Fibroblast of lung (primary cell): ENCODE data around the gene ARHGEF4. TPM values are rescaled to one million over a fixed set of nuclear protein-coding genes. Genes with fewer than 3 reads are reported as not detected.

Source experiments
- DNase-seq, 2 donors: peaks; one replicate each; pipeline versions ENCODE4 v3.0.0 to v3.0.0-alpha.2; 2010; ENCODE audit warnings: low read depth in 2 of 2
- H2AFZ ChIP-seq: 2 replicates; pipeline ENCODE4 v1.5.1; 2012; ENCODE audit warnings: low read length, control low read depth, inconsistent platforms
- H3K27ac ChIP-seq: 2 replicates; pipeline ENCODE4 v1.5.1; 2011; ENCODE audit warnings: low read length, control low read depth; ENCODE audit not compliant: insufficient read depth
- H3K27me3 ChIP-seq: 2 replicates; pipeline ENCODE4 v1.5.1; 2011; ENCODE audit warnings: mild to moderate bottlenecking, low read length; ENCODE audit not compliant: control insufficient read depth, insufficient read depth
- H3K36me3 ChIP-seq: 2 replicates; pipeline ENCODE4 v1.5.1; 2011; ENCODE audit warnings: low read length; ENCODE audit not compliant: control insufficient read depth, insufficient read depth
- H3K4me1 ChIP-seq: 2 replicates; pipeline ENCODE4 v1.5.1; 2011; ENCODE audit warnings: low read length; ENCODE audit not compliant: control insufficient read depth, insufficient read depth; ENCODE audit errors: extremely low read depth
- H3K4me2 ChIP-seq: 2 replicates; pipeline ENCODE4 v1.5.1; 2011; ENCODE audit warnings: low read length, control low read depth; ENCODE audit not compliant: insufficient read depth; ENCODE audit errors: extremely low read depth
- H3K4me3 ChIP-seq, 4 experiments: fragments of 200-600 bp in 1 of 4; sonication (generic) in 1 of 4; replicated peaks in 1 of 4; 2 replicates each; pipeline ENCODE4 v1.5.1; 2011 to 2016; ENCODE audit warnings: low read length in 4 of 4, low read depth in 3 of 4, mild to moderate bottlenecking in 3 of 4, control low read depth in 2 of 4, inconsistent platforms in 1 of 4, mixed read lengths in 1 of 4; ENCODE audit not compliant: insufficient read depth in 1 of 4; ENCODE audit errors: control extremely low read depth in 1 of 4
- H3K79me2 ChIP-seq: 2 replicates; pipeline ENCODE4 v1.5.1; 2012; ENCODE audit warnings: mild to moderate bottlenecking, low read length, inconsistent platforms; ENCODE audit not compliant: control insufficient read depth, insufficient read depth
- H3K9ac ChIP-seq: 2 replicates; pipeline ENCODE4 v1.5.1; 2011; ENCODE audit warnings: mild to moderate bottlenecking, low read length, control low read depth; ENCODE audit not compliant: insufficient read depth
- H3K9me3 ChIP-seq: 2 replicates; pipeline ENCODE4 v1.5.1; 2012; ENCODE audit warnings: low read depth, low read length; ENCODE audit not compliant: control insufficient read depth, insufficient read depth
- H4K20me1 ChIP-seq: 2 replicates; pipeline ENCODE4 v1.5.1; 2011; ENCODE audit warnings: low read length; ENCODE audit not compliant: control insufficient read depth, insufficient read depth; ENCODE audit errors: extremely low read depth
- CTCF ChIP-seq, 2 donors: IDR thresholded peaks in 1 of 2; conservative IDR thresholded peaks in 1 of 2; 1 replicate in 1 of 2; 2 replicates in 1 of 2; pipeline ENCODE4 v1.5.1; 2011 to 2012; ENCODE audit warnings: low read length in 2 of 2, control low read depth in 1 of 2, inconsistent platforms in 1 of 2, low read depth in 1 of 2, mild to moderate bottlenecking in 1 of 2
- EZH2 ChIP-seq: IDR thresholded peaks from 2 replicates; pipeline ENCODE4 v1.5.1; 2012; ENCODE audit warnings: low read length, control low read depth, mild to moderate bottlenecking; ENCODE audit errors: missing control alignments
- polyA plus RNA-seq, 2 donors: library from polyadenylated mRNA; depleted of rRNA in 1 of 2; stranded (reverse) in 1 of 2; unstranded in 1 of 2; fragments of >200 nt; gene quantifications; 2 replicates each; pipeline ENCODE4 v1.2.1, GENCODE V29; 2011 to 2012; ENCODE audit warnings: missing spikeins in 1 of 2
- total RNA-seq: library from RNA; depleted of rRNA; stranded (reverse); fragments of >200 nt; gene quantifications from 2 replicates; pipeline ENCODE4 v1.2.1, GENCODE V29; 2014

ARHGEF4 gene
- total and polyA plus RNA-seq, 2 donors (not counting 1 experiment from before 2014, with no cell fraction given): 0.05 to 0.83 TPM

GRCh38 chr2:131043199-131044074, 206.7 kb downstream of the ARHGEF4 start:
- H3K4me1 ChIP-seq: no peaks in the 10 kb centered on the region

GRCh38 chr2:131044075-131044756, 207.5 kb downstream of the ARHGEF4 start:
- no peak overlapping the region for H3K4me3 ChIP-seq
- H3K79me2 ChIP-seq: no peaks in the 10 kb centered on the region
- H3K4me1 ChIP-seq: no peaks in the 10 kb centered on the region
- H3K9me3 ChIP-seq: no peaks in the 10 kb centered on the region
- no peak overlapping the region for H3K4me2 ChIP-seq
- no peak overlapping the region for H3K9ac ChIP-seq
- H3K36me3 ChIP-seq: peaks cover 9% of the 10 kb centered on the region
- H2AFZ ChIP-seq: no peak overlapping the region
- no peak for DNase-seq
- H3K27ac ChIP-seq: no peak overlapping the region
- TF ChIP-seq CTCF (conservative IDR thresholded peaks at IDR 0.05 in 1 of 2, IDR thresholded peaks at IDR 0.05 in 1 of 2; ENCODE audit: low read depth in 1 of 2, low read length in 2 of 2) (no peak), EZH2 (no peak)
- H3K27me3 ChIP-seq: no peaks in the 10 kb centered on the region
- no peaks in the 10 kb centered on the region for H4K20me1 ChIP-seq

More at GRCh38 chr2:131043199-131044074, 206.7 kb downstream of the ARHGEF4 start:
- H3K4me3 ChIP-seq: no peak overlapping the region
- H3K79me2 ChIP-seq: no peaks in the 10 kb centered on the region
- no peak overlapping the region for H3K9ac ChIP-seq
- H4K20me1 ChIP-seq: no peaks in the 10 kb centered on the region
- H3K36me3 ChIP-seq: peaks cover 3% of the 10 kb centered on the region
- no peak overlapping the region for H2AFZ ChIP-seq
- H3K4me2 ChIP-seq: no peak overlapping the region
- no peaks in the 10 kb centered on the region for H3K27me3 ChIP-seq
- TF ChIP-seq CTCF (conservative IDR thresholded peaks at IDR 0.05 in 1 of 2, IDR thresholded peaks at IDR 0.05 in 1 of 2; ENCODE audit: low read depth in 1 of 2, low read length in 2 of 2) (no peak), EZH2 (no peak)
- no peak overlapping the region for H3K27ac ChIP-seq
- no peaks in the 10 kb centered on the region for H3K9me3 ChIP-seq
- DNase-seq: no peak

- Histone ChIP-seq H3K79me2 (no peaks in the 10 kb centered on the region), H3K9ac (no peak overlapping the region), H3K4me2 (no peak overlapping the region), H3K27ac (no peak overlapping the region), H3K4me1 (no peaks in the 10 kb centered on the region), H2AFZ (no peak overlapping the region), H3K36me3 (peaks cover 13% of the 10 kb centered on the region), H3K9me3 (no peaks in the 10 kb centered on the region), H3K4me3 (no peak overlapping the region), H3K27me3 (no peaks in the 10 kb centered on the region), H4K20me1 (no peaks in the 10 kb centered on the region)
- no peak for TF ChIP-seq EZH2
- TF ChIP-seq CTCF (conservative IDR thresholded peaks at IDR 0.05 in 1 of 2, IDR thresholded peaks at IDR 0.05 in 1 of 2; ENCODE audit: low read depth in 1 of 2, low read length in 2 of 2): no peak
- DNase-seq: no peak
These were observed 208.0 kb downstream of the ARHGEF4 start for GRCh38 chr2:131044757-131045150.
